Esophagus (tissue), 2 donors: Measurements from ENCODE around the gene MS4A7. TPM values are rescaled to one million over a fixed set of nuclear protein-coding genes. Genes with fewer than 3 reads are reported as not detected.
"Not testable (repeated sequence)": the region's sequence is repeated elsewhere in the genome, so short reads cannot be mapped to it uniquely, and the experiment has no call there.

ENCODE experiments used
- H3K27ac ChIP-seq, 2 donors: one replicate each; pipeline ENCODE4 v1.5.1; 2013; ENCODE audit warnings: low read depth in 2 of 2, mild to moderate bottlenecking in 2 of 2, inconsistent platforms in 1 of 2, low read length in 1 of 2, moderate library complexity in 1 of 2
- H3K27me3 ChIP-seq, 2 donors: one replicate each; pipeline ENCODE4 v1.6.1; 2013; ENCODE audit warnings: low read length in 2 of 2, control low read depth in 1 of 2, mild to moderate bottlenecking in 1 of 2; ENCODE audit not compliant: insufficient read depth in 2 of 2, control insufficient read depth in 1 of 2
- H3K36me3 ChIP-seq, 2 donors: one replicate each; pipeline ENCODE4 v1.6.1; 2013; ENCODE audit warnings: low read length in 1 of 2; ENCODE audit not compliant: control insufficient read depth in 2 of 2, insufficient read depth in 2 of 2
- H3K4me1 ChIP-seq, 2 donors: one replicate each; pipeline ENCODE4 v1.6.1; 2013; ENCODE audit warnings: low read length in 1 of 2; ENCODE audit not compliant: control insufficient read depth in 2 of 2, insufficient read depth in 2 of 2
- H3K4me3 ChIP-seq, 2 donors: one replicate each; pipeline ENCODE4 v1.5.1; 2013; ENCODE audit warnings: low read length in 2 of 2, mild to moderate bottlenecking in 2 of 2, low read depth in 1 of 2, moderate library complexity in 1 of 2
- H3K9me3 ChIP-seq, 2 donors: one replicate each; pipeline ENCODE4 v1.6.1; 2013; ENCODE audit warnings: mild to moderate bottlenecking in 2 of 2, low read depth in 1 of 2, low read length in 1 of 2, moderate library complexity in 1 of 2; ENCODE audit not compliant: control insufficient read depth in 2 of 2, insufficient read depth in 1 of 2
- WGBS, 2 donors: extraction: QIAGEN DNeasy Blood & Tissue Kit; methylation state at CpG; one replicate each; pipeline ENCODE4 v1.1.7; 2013; 5-methylcytosine and 5-hydroxymethylcytosine counted together
- polyA plus RNA-seq, 2 donors: library from polyadenylated mRNA; stranded (reverse); fragments of 200-250 nt; gene quantifications; one replicate each; pipeline ENCODE4 v1.2.3, GENCODE V29; 2013
- donor health status: healthy with polysubstance abuse.
- donor health status: Bipolar disorder and iron deficiency.

The MS4A7 gene
- polyA plus RNA-seq, 2 donors = 1.1 to 1.3 TPM

DNA sequence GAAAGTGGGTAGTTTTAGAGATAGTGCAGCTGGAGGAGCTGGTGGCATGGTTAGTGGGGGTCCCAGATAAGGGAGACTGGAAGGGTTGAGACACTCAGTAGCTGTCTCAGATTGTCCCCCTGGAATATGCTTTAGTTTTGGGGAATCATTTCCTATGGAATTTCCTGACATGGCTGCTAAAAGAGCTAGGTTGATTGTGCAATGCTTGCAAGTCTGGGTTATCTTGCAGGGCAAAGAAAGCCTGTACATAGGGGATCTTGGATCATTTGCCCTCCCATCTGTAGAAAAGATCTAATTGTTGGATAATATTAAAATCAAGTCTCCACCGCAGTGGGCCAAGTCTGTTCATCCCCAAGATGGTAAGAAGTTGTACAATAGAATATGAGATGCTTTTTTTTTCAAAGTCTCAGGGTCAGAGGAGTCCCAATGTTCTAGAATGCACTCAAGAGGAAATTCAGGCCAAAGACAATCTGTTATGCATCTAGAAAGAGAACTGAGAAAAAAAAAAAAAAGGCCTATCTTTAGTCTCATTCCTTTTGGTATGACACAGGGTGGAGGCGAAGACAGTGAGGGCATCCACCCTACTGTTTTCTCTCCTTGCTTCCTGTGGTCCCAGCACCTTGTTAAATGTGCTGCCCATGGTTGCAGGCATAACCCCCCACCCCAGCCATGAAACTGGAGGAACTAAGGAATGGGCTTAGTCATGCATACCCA is 31.1 kb upstream of the MS4A7 start:
- WGBS, 2 donors = 86 to 88% methylated on average over 2 of the region's 2 CpGs

DNA sequence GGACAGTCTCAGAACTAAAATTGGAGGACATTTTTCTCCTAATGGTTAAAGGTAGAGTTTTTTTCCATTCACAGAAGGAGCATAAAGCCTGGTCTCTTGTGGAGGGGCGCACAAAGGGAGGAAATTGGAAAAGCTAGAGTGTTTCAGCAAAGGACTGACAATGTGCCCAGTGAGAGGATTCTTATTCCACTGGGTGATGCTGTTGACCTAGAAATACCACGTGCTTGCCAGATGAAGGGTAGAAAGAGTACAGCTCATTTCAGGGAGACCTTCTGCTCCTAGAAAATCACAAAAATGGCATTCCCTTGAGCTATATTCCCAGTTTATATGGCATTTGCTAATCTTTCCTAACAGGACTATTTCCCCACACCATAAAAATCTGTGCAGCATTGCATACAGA is 30.2 kb upstream of the MS4A7 start:
- H3K4me1 ChIP-seq = no peaks in the 10 kb centered on the region
- H3K27ac ChIP-seq = no peak overlapping the region
- H3K27me3 ChIP-seq = no peaks in the 10 kb centered on the region
- 66 to 70% methylated on average over 2 of the region's 2 CpGs for WGBS, 2 donors
- H3K4me3 ChIP-seq = no peak overlapping the region
- H3K9me3 ChIP-seq = no peaks in the 10 kb centered on the region
- H3K36me3 ChIP-seq = no peaks in the 10 kb centered on the region

More for the DNA sequence above, 31.1 kb upstream of the MS4A7 start:
- no peaks in the 10 kb centered on the region for H3K4me1 ChIP-seq
- no peak overlapping the region for H3K4me3 ChIP-seq
- no peaks in the 10 kb centered on the region for H3K27me3 ChIP-seq
- no peak overlapping the region for H3K27ac ChIP-seq
- no peaks in the 10 kb centered on the region for H3K9me3 ChIP-seq
- no peaks in the 10 kb centered on the region for H3K36me3 ChIP-seq

GRCh38 chr11:60349990-60350389 is 28.3 kb upstream of the MS4A7 start:
- Histone ChIP-seq H3K27ac (no peak overlapping the region), H3K4me1 (no peaks in the 10 kb centered on the region), H3K4me3 (no peak overlapping the region), H3K9me3 (no peaks in the 10 kb centered on the region), H3K27me3 (no peaks in the 10 kb centered on the region), H3K36me3 (no peaks in the 10 kb centered on the region)
- 83 to 87% methylated on average over 1 of the region's 1 CpG for WGBS, 2 donors

- H3K27me3 ChIP-seq = no peaks in the 10 kb centered on the region
- no peaks in the 10 kb centered on the region for H3K4me1 ChIP-seq
- H3K9me3 ChIP-seq = peaks cover 0 to 6% of the 10 kb centered on the region in 2 donors
- WGBS, 2 donors = 26 to 27% methylated on average over 2 of the region's 2 CpGs
- H3K36me3 ChIP-seq = no peaks in the 10 kb centered on the region
- H3K27ac ChIP-seq = no peak overlapping the region
- H3K4me3 ChIP-seq = no peak overlapping the region
Measured at GRCh38 chr11:60357771-60358170, 20.6 kb upstream of the MS4A7 start.

DNA sequence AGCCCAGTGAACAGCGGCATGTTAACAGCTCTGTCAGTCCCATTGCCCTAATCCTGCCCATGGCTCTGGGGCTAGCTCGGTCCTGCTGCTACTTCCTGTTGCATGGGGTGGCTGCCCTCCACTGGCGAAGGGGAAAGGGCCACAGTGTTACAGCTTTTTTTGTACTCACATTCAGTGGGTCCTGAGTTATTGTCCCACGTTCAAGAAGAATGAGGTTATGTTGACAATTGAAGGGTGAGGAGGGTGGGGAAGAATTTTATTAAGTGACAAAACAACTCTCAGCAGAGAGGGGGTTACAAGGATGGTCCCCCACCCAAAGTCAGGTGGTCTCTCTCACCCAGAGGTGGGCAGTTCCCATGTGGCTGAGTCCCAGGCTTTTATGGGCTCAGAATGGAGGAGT is 17.7 kb upstream of the MS4A7 start:
- WGBS, 2 donors = 85 to 90% methylated on average over 4 of the region's 4 CpGs
- H3K9me3 ChIP-seq = peaks cover 0 to 6% of the 10 kb centered on the region in 2 donors
- no peaks in the 10 kb centered on the region for H3K27me3 ChIP-seq
- no peak overlapping the region for H3K27ac ChIP-seq
- no peak overlapping the region for H3K4me3 ChIP-seq
- H3K4me1 ChIP-seq = no peaks in the 10 kb centered on the region
- no peaks in the 10 kb centered on the region for H3K36me3 ChIP-seq

- H3K27me3 ChIP-seq = no peaks in the 10 kb centered on the region
- no peak overlapping the region for H3K27ac ChIP-seq
- 26 to 36% methylated on average over 1 of the region's 1 CpG for WGBS, 2 donors
Measured at GRCh38 chr11:60362241-60362640, 16.1 kb upstream of the MS4A7 start.

DNA sequence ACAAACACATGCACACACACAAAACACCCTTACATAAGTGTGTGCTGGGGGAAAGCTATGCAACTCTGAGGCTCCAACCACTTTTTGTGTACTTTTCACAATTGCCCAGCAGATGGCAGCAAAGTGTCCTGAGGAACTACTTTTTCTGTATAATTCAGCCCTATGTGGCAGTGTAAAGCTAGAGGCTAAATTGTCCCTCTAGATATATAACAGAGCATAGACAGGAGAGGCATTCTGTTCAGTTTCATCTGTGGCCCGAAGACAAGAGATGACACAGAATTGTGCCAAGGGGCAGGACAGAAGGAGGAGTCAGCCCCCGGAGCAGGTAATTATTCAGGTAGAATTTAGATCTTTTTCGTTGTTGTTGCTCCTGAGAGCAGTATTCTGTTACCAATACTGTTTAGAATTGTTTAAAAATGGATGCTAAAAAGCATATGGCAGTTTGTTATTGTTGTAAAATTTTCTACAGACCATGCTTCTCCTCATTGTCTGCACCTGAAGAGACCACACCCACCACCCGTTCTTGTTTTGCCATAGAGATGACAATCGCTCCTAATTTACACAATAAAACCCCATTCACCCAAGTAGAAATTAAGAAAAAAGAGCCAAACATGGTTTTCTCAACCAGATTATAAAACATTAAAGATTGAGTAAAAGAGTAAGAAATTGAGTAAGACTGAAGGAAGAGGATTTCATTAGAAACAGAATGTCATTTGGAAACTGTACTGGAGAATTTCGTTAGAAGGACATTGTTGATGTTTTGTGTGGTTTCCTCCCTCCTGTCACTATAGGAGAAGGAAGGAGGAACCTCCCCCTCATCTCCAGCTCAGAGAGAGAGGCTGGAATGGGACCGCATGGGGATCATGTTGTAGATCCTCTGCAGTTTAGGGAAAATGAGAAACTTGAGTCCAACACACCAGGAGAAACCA is 14.5 kb upstream of the MS4A7 start:
- Histone ChIP-seq H3K4me1 (no peaks in the 10 kb centered on the region), H3K27ac (no peak overlapping the region), H3K9me3 (peaks cover 0 to 6% of the 10 kb centered on the region in 2 donors), H3K36me3 (no peaks in the 10 kb centered on the region), H3K27me3 (no peaks in the 10 kb centered on the region), H3K4me3 (no peak overlapping the region)
- WGBS, 2 donors = 47 to 55% methylated on average over 7 of the region's 7 CpGs

More at GRCh38 chr11:60362241-60362640, 16.1 kb upstream of the MS4A7 start:
- Histone ChIP-seq H3K4me3 (no peak overlapping the region), H3K4me1 (no peaks in the 10 kb centered on the region), H3K36me3 (no peaks in the 10 kb centered on the region), H3K9me3 (peaks cover 0 to 6% of the 10 kb centered on the region in 2 donors)

GRCh38 chr11:60366262-60366904 is 11.9 kb upstream of the MS4A7 start:
- not testable (repeated sequence) for H3K27ac ChIP-seq, H3K36me3 ChIP-seq, H3K4me1 ChIP-seq, H3K9me3 ChIP-seq, H3K27me3 ChIP-seq, H3K4me3 ChIP-seq
- 90% methylated on average over 15 of the region's 15 CpGs for WGBS, 2 donors

GRCh38 chr11:60367009-60367408 is 11.3 kb upstream of the MS4A7 start:
- WGBS, 2 donors = 30 to 35% methylated on average over 2 of the region's 2 CpGs
- Histone ChIP-seq H3K4me1 (no peaks in the 10 kb centered on the region), H3K36me3 (no peaks in the 10 kb centered on the region), H3K27me3 (no peaks in the 10 kb centered on the region), H3K9me3 (no peaks in the 10 kb centered on the region), H3K4me3 (no peak overlapping the region), H3K27ac (no peak overlapping the region)
